ENCODE measurements around the gene MAP4K2. TPM values are rescaled to one million over a fixed set of nuclear protein-coding genes. Genes with fewer than 3 reads are reported as not detected.

The MAP4K2 gene
- total and polyA plus RNA-seq, 2 donors = 23.9 to 37.6 TPM

DNA sequence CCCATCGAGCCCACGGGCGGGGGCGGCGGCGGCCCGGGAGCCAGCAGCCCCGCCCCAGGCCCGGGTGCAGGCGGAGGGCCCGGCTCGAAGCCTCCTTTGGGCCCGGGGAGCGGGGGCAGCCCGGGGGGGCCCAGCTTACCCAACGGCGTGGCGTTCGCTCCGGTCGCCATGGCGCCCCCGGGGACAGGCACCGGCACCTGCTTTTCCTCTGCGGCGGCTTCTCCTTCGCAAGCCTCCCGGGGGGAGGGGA, 24.9 kb downstream of the MAP4K2 start:
- peaks cover 36 to 43% of the 10 kb centered on the region in 2 donors for H3K36me3 ChIP-seq (ENCODE audit: control insufficient read depth in 2 of 2, insufficient read depth in 2 of 2, low read length in 1 of 2)
- no peaks in the 10 kb centered on the region for H3K27me3 ChIP-seq (ENCODE audit: control insufficient read depth in 2 of 2, insufficient read depth in 1 of 2, low read length in 1 of 2)
- H3K4me1 ChIP-seq (ENCODE audit: control insufficient read depth in 2 of 2, insufficient read depth in 2 of 2, low read length in 2 of 2) = peaks cover 17 to 20% of the 10 kb centered on the region in 2 donors
- peak overlapping the region; percentile 96 to 100 for H3K27ac ChIP-seq (ENCODE audit: low read depth in 1 of 2, low read length in 1 of 2)
- H3K4me3 ChIP-seq (ENCODE audit: low read length in 2 of 2) = peak overlapping the region; percentile 49 to 98
- 1% methylated on average over 28 of the region's 28 CpGs for WGBS
- DNase-seq (ENCODE audit: low read depth in 6 of 9, low spot score in 9 of 9) = no peak
- H3K9me3 ChIP-seq (ENCODE audit: control insufficient read depth in 2 of 2, insufficient read depth in 1 of 2, low read length in 1 of 2) = peaks cover 0 to 4% of the 10 kb centered on the region in 2 donors

DNA sequence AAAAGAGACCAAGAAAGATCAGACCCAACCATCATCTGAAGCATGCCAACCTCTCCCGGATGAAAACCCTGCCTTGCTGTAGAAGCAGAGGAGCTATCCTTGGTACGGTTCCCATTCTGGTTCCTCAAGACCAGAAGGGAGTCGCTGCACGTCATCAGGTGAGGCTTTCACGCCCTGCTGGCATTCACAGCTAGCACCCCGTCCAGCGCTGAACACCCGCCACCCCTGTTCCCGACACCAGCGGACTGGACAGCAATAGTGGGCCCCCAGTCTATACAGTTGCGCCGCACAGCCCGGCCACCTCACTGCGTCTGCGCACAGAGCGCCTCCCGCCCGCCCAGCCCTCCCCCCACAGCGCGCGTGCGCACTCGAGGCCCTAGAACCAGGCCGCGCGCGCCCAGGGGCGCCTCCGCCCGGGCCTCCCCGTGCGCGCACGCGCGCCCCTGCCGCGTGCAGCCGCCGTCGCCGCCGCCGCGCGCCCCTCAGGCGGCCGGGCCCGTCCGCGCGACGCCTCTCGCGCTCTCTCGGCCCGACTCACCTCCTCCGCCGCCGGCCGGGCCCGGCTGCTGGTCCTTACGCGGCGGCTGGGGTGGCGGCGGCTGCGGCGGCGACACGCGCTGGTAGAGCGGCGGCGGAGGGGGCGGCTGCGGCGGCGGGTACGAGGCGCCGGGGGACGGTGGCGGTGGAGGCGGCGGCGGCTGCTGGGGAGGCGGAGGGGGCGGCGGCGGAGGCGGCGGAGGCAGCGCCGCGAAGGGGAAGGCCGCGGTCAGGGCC, 25.4 kb downstream of the MAP4K2 start:
- peak overlapping the region; percentile 84 to 98 for H3K4me3 ChIP-seq (ENCODE audit: low read length in 2 of 2)
- peaks cover 17 to 24% of the 10 kb centered on the region in 2 donors for H3K4me1 ChIP-seq (ENCODE audit: control insufficient read depth in 2 of 2, insufficient read depth in 2 of 2, low read length in 2 of 2)
- H3K27ac ChIP-seq (ENCODE audit: low read depth in 1 of 2, low read length in 1 of 2) = peak overlapping the region; percentile 96 to 100
- peaks cover 0 to 4% of the 10 kb centered on the region in 2 donors for H3K9me3 ChIP-seq (ENCODE audit: control insufficient read depth in 2 of 2, insufficient read depth in 1 of 2, low read length in 1 of 2)
- peak; percentile 70 to 94 (median 86) for DNase-seq (ENCODE audit: low read depth in 6 of 9, low spot score in 9 of 9)
- H3K27me3 ChIP-seq (ENCODE audit: control insufficient read depth in 2 of 2, insufficient read depth in 1 of 2, low read length in 1 of 2) = no peaks in the 10 kb centered on the region
- WGBS = under 1% methylated on average over 98 of the region's 98 CpGs
- peaks cover 41 to 48% of the 10 kb centered on the region in 2 donors for H3K36me3 ChIP-seq (ENCODE audit: control insufficient read depth in 2 of 2, insufficient read depth in 2 of 2, low read length in 1 of 2)

GRCh38 chr11:64776875-64777274, 26.1 kb downstream of the MAP4K2 start:
- peaks cover 45 to 56% of the 10 kb centered on the region in 2 donors for H3K36me3 ChIP-seq (ENCODE audit: control insufficient read depth in 2 of 2, insufficient read depth in 2 of 2, low read length in 1 of 2)
- H3K27me3 ChIP-seq (ENCODE audit: control insufficient read depth in 2 of 2, insufficient read depth in 1 of 2, low read length in 1 of 2) = no peaks in the 10 kb centered on the region
- WGBS = 25% methylated on average over 3 of the region's 3 CpGs
- H3K4me3 ChIP-seq (ENCODE audit: low read length in 2 of 2) = peak overlapping the region; percentile 84 to 98
- peaks cover 17 to 24% of the 10 kb centered on the region in 2 donors for H3K4me1 ChIP-seq (ENCODE audit: control insufficient read depth in 2 of 2, insufficient read depth in 2 of 2, low read length in 2 of 2)
- H3K27ac ChIP-seq (ENCODE audit: low read depth in 1 of 2, low read length in 1 of 2) = peak overlapping the region in 1 of 2 donors; percentile 76
- peaks cover 0 to 4% of the 10 kb centered on the region in 2 donors for H3K9me3 ChIP-seq (ENCODE audit: control insufficient read depth in 2 of 2, insufficient read depth in 1 of 2, low read length in 1 of 2)
- no peak for DNase-seq (ENCODE audit: low read depth in 6 of 9, low spot score in 9 of 9)

GRCh38 chr11:64776425-64776824, 26.6 kb downstream of the MAP4K2 start:
- Histone ChIP-seq H3K27me3 (ENCODE audit: control insufficient read depth in 2 of 2, insufficient read depth in 1 of 2, low read length in 1 of 2) (no peaks in the 10 kb centered on the region), H3K9me3 (ENCODE audit: control insufficient read depth in 2 of 2, insufficient read depth in 1 of 2, low read length in 1 of 2) (peaks cover 0 to 4% of the 10 kb centered on the region in 2 donors), H3K4me3 (ENCODE audit: low read length in 2 of 2) (peak overlapping the region; percentile 84 to 98), H3K27ac (ENCODE audit: low read depth in 1 of 2, low read length in 1 of 2) (no peak overlapping the region), H3K4me1 (ENCODE audit: control insufficient read depth in 2 of 2, insufficient read depth in 2 of 2, low read length in 2 of 2) (peaks cover 17 to 24% of the 10 kb centered on the region in 2 donors), H3K36me3 (ENCODE audit: control insufficient read depth in 2 of 2, insufficient read depth in 2 of 2, low read length in 1 of 2) (peaks cover 48 to 60% of the 10 kb centered on the region in 2 donors)
- WGBS = 95% methylated on average over 6 of the region's 6 CpGs
- no peak for DNase-seq (ENCODE audit: low read depth in 6 of 9, low spot score in 9 of 9)

DNA sequence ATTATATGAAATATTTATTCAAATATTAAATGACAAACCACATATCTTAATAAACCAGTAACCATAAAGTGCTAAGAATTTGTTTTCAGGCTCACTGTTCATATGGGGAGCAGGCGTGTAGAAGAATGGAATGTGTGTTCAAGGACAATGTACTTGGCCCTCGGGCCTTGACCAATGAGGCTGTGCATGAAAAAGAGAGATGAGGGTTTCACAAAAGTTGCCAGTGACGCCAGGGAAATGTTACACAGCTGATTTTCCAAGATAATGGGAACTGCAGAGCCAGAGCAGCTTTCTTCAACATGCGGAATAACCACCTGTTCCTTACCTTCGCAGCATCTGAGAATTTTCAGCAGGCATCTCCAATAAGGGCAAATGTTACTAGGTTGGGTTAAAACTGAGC, 28.9 kb downstream of the MAP4K2 start:
- DNase-seq (ENCODE audit: low read depth in 6 of 9, low spot score in 9 of 9) = no peak
- no peak overlapping the region for H3K27ac ChIP-seq (ENCODE audit: low read depth in 1 of 2, low read length in 1 of 2)
- no peaks in the 10 kb centered on the region for H3K9me3 ChIP-seq (ENCODE audit: control insufficient read depth in 2 of 2, insufficient read depth in 1 of 2, low read length in 1 of 2)
- 97% methylated on average over 5 of the region's 5 CpGs for WGBS
- H3K27me3 ChIP-seq (ENCODE audit: control insufficient read depth in 2 of 2, insufficient read depth in 1 of 2, low read length in 1 of 2) = no peaks in the 10 kb centered on the region
- peaks cover 11 to 17% of the 10 kb centered on the region in 2 donors for H3K4me1 ChIP-seq (ENCODE audit: control insufficient read depth in 2 of 2, insufficient read depth in 2 of 2, low read length in 2 of 2)
- H3K36me3 ChIP-seq (ENCODE audit: control insufficient read depth in 2 of 2, insufficient read depth in 2 of 2, low read length in 1 of 2) = peaks cover 70 to 83% of the 10 kb centered on the region in 2 donors
- no peak overlapping the region for H3K4me3 ChIP-seq (ENCODE audit: low read length in 2 of 2)

DNA sequence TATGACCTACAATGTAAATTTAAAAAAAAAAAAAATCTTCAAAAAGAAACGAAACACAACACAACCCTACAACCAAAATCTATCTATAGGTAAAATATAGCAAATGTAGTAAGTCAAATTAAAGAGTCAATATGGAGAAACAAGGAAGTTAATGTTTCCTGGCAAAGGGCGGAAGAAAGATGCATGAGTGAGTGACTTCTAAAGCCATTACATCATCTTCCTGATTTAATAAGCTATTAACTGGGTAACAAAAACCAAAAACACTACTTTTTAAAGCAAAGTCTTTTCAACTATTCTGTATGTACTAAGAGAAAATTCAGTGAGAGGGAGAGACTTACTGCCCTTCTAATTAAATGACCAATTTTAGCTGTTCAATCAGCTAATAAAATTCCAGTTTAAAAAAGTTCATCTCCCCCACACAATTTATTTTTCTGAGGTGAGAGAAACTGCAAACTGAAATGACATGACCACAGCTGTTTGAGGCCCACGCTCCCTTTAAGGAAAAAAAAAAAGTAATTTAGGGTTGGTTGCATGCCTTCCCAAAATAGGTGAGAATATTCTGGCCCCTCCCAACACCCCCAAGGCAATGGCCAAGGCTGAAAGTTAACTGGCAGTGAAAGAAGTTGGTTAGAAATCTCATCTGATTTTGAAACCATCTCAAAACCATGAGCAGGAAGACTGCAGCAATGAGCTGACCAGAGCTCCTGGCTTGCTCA, 30.6 kb downstream of the MAP4K2 start:
- H3K36me3 ChIP-seq (ENCODE audit: control insufficient read depth in 2 of 2, insufficient read depth in 2 of 2, low read length in 1 of 2) = peaks cover 87 to 99% of the 10 kb centered on the region in 2 donors
- WGBS = 94% methylated on average over 3 of the region's 3 CpGs
- no peaks in the 10 kb centered on the region for H3K27me3 ChIP-seq (ENCODE audit: control insufficient read depth in 2 of 2, insufficient read depth in 1 of 2, low read length in 1 of 2)
- H3K4me3 ChIP-seq (ENCODE audit: low read length in 2 of 2) = no peak overlapping the region
- no peak overlapping the region for H3K27ac ChIP-seq (ENCODE audit: low read depth in 1 of 2, low read length in 1 of 2)
- peaks cover 0 to 6% of the 10 kb centered on the region in 2 donors for H3K9me3 ChIP-seq (ENCODE audit: control insufficient read depth in 2 of 2, insufficient read depth in 1 of 2, low read length in 1 of 2)
- H3K4me1 ChIP-seq (ENCODE audit: control insufficient read depth in 2 of 2, insufficient read depth in 2 of 2, low read length in 2 of 2) = peaks cover 13 to 26% of the 10 kb centered on the region in 2 donors
- DNase-seq (ENCODE audit: low read depth in 6 of 9, low spot score in 9 of 9) = no peak

- no peak for DNase-seq (ENCODE audit: low read depth in 6 of 9, low spot score in 9 of 9)
- Histone ChIP-seq H3K9me3 (ENCODE audit: control insufficient read depth in 2 of 2, insufficient read depth in 1 of 2, low read length in 1 of 2) (peaks cover 0 to 6% of the 10 kb centered on the region in 2 donors), H3K4me3 (ENCODE audit: low read length in 2 of 2) (no peak overlapping the region), H3K27me3 (ENCODE audit: control insufficient read depth in 2 of 2, insufficient read depth in 1 of 2, low read length in 1 of 2) (no peaks in the 10 kb centered on the region), H3K36me3 (ENCODE audit: control insufficient read depth in 2 of 2, insufficient read depth in 2 of 2, low read length in 1 of 2) (peaks cover 92 to 99% of the 10 kb centered on the region in 2 donors), H3K4me1 (ENCODE audit: control insufficient read depth in 2 of 2, insufficient read depth in 2 of 2, low read length in 2 of 2) (peaks cover 11 to 29% of the 10 kb centered on the region in 2 donors), H3K27ac (ENCODE audit: low read depth in 1 of 2, low read length in 1 of 2) (no peak overlapping the region)
- WGBS = 98% methylated on average over 2 of the region's 2 CpGs
Measured at GRCh38 chr11:64771861-64772260, 31.2 kb downstream of the MAP4K2 start.

DNA sequence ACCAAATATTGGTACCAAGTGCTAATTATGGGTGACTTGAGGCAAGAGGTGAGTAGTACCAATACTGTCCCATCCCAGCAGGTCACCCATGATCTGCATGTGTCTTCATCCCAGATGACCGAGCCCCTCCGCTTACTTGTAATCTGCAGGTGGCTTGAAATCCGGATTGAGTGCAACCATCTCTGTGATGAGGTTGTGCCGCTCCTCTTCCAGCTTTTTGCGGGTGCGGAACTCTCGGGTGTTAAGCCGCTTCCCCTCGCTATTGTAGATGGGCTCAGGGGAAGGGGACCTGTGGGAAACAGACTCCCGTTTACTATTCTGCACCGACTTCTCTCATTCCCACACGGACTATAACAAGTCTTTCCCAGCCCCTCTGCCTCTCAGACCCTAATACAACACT, 32.9 kb downstream of the MAP4K2 start:
- DNase-seq (ENCODE audit: low read depth in 6 of 9, low spot score in 9 of 9) = no peak
- 99% methylated on average over 12 of the region's 12 CpGs for WGBS
- H3K9me3 ChIP-seq (ENCODE audit: control insufficient read depth in 2 of 2, insufficient read depth in 1 of 2, low read length in 1 of 2) = peaks cover 0 to 6% of the 10 kb centered on the region in 2 donors
- H3K27ac ChIP-seq (ENCODE audit: low read depth in 1 of 2, low read length in 1 of 2) = no peak overlapping the region
- no peak overlapping the region for H3K4me3 ChIP-seq (ENCODE audit: low read length in 2 of 2)
- H3K36me3 ChIP-seq (ENCODE audit: control insufficient read depth in 2 of 2, insufficient read depth in 2 of 2, low read length in 1 of 2) = peaks cover 93 to 99% of the 10 kb centered on the region in 2 donors
- peaks cover 9 to 35% of the 10 kb centered on the region in 2 donors for H3K4me1 ChIP-seq (ENCODE audit: control insufficient read depth in 2 of 2, insufficient read depth in 2 of 2, low read length in 2 of 2)
- no peaks in the 10 kb centered on the region for H3K27me3 ChIP-seq (ENCODE audit: control insufficient read depth in 2 of 2, insufficient read depth in 1 of 2, low read length in 1 of 2)

GRCh38 chr11:64769283-64769682, 33.7 kb downstream of the MAP4K2 start:
- Histone ChIP-seq H3K27me3 (ENCODE audit: control insufficient read depth in 2 of 2, insufficient read depth in 1 of 2, low read length in 1 of 2) (no peaks in the 10 kb centered on the region), H3K4me1 (ENCODE audit: control insufficient read depth in 2 of 2, insufficient read depth in 2 of 2, low read length in 2 of 2) (peaks cover 17 to 43% of the 10 kb centered on the region in 2 donors), H3K27ac (ENCODE audit: low read depth in 1 of 2, low read length in 1 of 2) (no peak overlapping the region), H3K4me3 (ENCODE audit: low read length in 2 of 2) (no peak overlapping the region), H3K36me3 (ENCODE audit: control insufficient read depth in 2 of 2, insufficient read depth in 2 of 2, low read length in 1 of 2) (peaks cover 93 to 99% of the 10 kb centered on the region in 2 donors), H3K9me3 (ENCODE audit: control insufficient read depth in 2 of 2, insufficient read depth in 1 of 2, low read length in 1 of 2) (peaks cover 0 to 6% of the 10 kb centered on the region in 2 donors)
- WGBS = 97% methylated on average over 6 of the region's 6 CpGs
- no peak for DNase-seq (ENCODE audit: low read depth in 6 of 9, low spot score in 9 of 9)
